ENCODE measurements around the gene SRPK2.

GRCh38 chr7:105325216-105325904, 63.4 kb downstream of the SRPK2 start:
- TF ChIP-seq ZNF776 (tag by site-specific recombination; IDR thresholded peaks at IDR 0.05; ENCODE audit: borderline replicate concordance) (no peak), ZNF140 (tag by site-specific recombination; IDR thresholded peaks at IDR 0.05) (no peak), CTCF (tag by site-specific recombination; IDR thresholded peaks at IDR 0.05) (no peak), KLF16 (tag by site-specific recombination; IDR thresholded peaks at IDR 0.05) (no peak)

Measured in HEK293 (cell line).